HG02973 (cell line): ENCODE data around the gene HOXC12.

ENCODE experiments used
- ATAC-seq: cut with Tn5 transposase; IDR thresholded peaks from one replicate; pipeline ENCODE4 v1.9.1; 2021; ENCODE audit warnings: moderate library complexity; ENCODE audit not compliant: unreplicated experiment

Gene HOXC12

GRCh38 chr12:53940443-53941014, 14.2 kb upstream of the HOXC12 start:
- no peak for ATAC-seq

DNA sequence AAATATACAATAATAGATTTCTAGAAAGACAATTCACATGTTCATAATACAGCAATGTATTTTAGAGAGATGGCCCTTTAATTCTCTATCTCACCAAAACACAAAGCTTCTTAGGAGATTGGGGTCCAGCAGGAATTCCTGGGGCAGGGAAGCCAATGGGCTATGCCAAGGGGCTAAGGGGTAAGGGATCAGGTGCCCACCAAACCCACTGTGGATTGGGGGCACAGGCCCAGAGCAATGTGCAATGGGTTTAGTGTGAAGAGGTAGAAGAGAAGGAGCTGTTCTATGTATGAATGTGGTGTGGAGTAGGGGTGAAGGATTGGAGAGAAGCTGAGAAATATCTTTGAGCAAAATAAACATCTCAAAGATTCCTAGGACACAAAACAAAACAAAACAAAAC, 13.5 kb upstream of the HOXC12 start:
- ATAC-seq = no peak

DNA sequence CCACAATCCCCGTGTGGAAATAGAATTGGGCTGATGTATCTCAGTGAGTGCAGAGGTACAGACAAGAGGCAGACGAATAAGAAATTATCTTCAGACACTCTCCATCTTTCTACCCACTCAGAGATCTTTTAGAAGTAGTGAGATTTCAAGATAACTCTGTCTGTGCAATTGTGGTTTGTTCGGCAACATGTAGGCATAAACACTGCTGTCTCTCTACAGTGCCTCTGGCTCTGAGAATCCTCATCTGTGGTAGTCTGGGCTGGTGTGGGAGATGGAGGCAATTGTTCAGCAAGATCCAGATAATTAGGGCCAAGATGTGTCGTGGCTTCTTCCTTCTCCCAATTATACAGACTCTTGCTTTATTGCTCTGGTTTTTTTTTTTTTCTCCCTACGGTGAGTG, 13.0 kb upstream of the HOXC12 start:
- no peak for ATAC-seq

GRCh38 chr12:53942467-53942997, 12.2 kb upstream of the HOXC12 start:
- ATAC-seq = no peak

- ATAC-seq = no peak
These were observed 10.5 kb upstream of the HOXC12 start for GRCh38 chr12:53944209-53944608.

GRCh38 chr12:53944907-53945847, 9.5 kb upstream of the HOXC12 start:
- no peak for ATAC-seq

DNA sequence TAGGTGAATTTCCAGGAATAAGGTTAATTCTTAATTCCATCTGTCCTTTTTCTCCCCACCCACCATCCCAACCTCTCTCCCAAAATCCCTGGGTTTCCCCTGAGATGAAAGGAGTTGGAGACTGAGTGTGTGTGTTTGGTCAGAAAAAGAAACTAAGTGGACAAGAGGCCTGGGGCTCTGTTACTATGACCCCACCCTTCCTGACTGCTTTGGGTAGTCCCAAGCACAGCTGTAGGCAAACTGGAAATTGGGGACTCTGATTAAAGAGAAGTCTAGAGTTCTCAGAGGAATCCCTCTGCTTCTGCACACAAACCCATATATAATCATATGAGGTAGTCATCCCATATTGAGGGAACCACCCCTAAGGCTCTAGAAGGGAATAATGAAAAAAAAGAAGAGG, 7.0 kb upstream of the HOXC12 start:
- ATAC-seq = no peak

- ATAC-seq = no peak
These were observed 5.8 kb upstream of the HOXC12 start for GRCh38 chr12:53948650-53949593.

DNA sequence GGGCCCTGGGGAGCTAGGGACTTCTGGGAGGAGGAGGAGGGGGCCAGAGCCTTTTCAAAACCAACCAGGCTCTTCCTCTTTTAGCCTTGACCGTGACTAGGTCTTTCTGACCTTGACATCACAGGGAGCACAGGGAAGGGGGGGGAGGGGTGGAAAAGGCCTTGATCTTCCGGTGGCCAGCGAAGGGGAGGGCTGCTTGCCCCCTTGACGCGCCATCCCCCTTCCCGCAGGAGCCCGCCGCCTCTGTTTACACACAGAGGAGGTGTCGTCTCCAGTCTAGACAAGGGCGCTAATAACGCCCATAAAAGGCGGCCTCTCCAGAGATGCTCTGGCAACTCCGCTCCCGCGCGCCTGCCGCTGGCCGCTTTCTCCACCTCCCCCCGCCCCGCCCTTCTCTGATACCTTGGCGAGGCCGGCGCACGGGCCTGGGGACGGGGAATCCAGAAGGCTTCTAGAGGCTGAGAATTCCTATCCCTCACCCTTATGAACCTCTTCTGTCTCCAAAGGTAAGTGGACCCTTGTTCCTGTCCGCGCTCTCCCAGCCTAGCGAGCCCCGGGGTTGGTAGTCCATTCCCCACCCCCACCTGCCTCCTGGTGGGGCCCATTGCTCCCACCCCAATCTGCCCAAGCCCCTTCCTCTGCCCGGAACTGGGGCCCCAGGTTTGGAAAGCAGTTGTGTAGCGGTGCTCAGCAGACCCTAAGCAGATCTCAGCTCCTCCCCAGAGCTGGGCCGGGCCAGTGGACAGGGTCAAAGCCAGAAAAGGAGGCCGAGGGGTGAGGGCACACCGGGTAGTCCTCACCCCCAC, 4.9 kb upstream of the HOXC12 start:
- ATAC-seq = no peak

DNA sequence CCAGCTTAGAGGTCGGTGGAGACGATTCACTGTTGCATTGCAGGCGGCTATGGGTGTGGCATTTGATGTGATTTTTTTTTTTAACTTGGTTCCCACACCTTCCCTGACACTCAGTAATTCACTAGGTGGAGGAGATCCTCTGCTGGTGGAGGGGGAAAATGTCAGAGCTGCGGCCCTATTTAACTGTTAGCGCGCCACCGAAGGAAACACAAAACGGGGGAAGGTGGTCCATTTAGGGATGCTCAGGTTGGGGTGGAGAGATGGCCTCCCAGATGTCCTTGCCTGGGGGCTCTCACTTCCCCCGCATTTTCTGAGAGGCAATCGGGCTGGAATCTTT, 4.3 kb upstream of the HOXC12 start:
- ATAC-seq = no peak

DNA sequence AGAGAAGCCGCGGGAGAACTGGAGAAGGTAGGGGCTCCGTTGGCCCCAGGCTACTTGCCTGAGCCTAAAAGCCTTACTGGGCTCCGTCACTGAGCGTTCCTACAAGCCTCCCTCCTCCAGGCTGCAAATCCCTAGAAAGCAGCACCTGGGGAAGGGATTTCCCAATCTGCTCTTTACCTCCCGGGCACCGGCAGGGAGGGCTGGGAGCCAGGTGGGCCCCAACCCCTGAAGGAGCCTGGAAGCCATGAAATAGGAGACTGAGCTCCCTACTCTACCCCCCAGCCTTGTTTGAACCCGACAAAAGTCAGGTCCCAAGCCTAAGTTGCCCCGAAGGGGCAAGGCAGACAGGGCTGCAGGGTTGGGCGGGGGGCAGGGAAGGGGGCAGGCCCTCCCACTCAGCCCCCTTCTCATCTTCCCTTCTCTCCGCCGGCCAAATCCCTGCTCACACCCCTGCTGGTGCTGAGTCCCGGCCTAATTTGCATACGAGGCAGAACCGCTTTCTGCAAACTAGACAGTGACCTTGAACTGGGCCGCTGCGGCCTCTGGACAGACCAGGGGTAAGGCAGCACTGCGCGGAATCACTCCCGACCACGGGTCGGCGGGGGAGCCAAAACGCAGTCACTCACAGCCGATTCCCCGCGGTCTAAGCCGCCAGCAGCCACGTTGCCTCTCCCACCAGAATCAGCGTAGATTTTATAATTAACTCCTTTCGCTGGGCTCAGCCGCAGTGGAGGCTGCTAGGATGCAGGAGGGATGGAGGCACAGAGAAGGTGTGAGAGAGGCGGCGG, 3.7 kb upstream of the HOXC12 start:
- no peak for ATAC-seq

- ATAC-seq = no peak
These were observed 2.9 kb upstream of the HOXC12 start for GRCh38 chr12:53951577-53952334.

GRCh38 chr12:53952335-53952694, 2.4 kb upstream of the HOXC12 start:
- no peak for ATAC-seq

DNA sequence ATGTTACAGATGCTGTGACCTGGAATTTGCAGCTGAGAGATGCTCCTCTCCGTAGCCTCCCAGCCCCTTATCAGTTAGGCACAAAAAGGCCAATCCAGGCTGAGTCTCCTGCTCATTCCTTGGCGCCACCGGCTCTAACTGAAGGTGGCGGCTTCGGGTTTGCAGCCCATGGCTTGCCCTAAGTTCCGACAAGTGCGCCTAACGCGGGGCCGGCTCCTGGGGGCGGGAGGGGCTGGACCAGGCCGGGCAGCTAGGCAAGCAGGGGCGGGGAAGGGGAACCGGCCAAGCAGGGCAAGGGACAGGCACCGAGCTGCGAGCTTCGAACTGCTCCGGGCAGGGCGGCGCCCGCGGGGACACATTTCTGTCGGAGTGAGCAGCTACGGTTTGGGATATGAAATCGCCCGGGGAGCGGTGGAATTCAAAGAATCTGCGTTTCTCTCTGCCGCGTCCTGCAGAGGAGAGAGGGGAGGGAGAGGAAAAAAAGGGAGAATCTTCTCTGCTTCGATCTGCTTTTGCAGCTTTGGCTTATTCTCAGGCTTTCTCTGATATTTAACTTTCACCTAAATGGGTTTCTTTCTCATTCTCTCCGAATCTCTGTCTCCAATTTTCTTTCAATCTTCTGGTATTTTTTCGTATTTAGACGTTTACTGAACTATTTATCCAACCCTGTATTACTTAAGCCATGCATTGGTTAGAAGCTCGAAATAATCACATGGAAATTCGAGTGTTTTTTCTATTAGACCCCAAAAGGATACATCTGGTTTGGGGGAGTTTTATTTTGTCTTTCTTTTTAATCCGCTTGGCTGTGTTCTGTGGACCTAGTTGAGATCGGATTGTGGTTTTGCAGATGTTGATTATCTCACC, 1.6 kb upstream of the HOXC12 start:
- no peak for ATAC-seq

DNA sequence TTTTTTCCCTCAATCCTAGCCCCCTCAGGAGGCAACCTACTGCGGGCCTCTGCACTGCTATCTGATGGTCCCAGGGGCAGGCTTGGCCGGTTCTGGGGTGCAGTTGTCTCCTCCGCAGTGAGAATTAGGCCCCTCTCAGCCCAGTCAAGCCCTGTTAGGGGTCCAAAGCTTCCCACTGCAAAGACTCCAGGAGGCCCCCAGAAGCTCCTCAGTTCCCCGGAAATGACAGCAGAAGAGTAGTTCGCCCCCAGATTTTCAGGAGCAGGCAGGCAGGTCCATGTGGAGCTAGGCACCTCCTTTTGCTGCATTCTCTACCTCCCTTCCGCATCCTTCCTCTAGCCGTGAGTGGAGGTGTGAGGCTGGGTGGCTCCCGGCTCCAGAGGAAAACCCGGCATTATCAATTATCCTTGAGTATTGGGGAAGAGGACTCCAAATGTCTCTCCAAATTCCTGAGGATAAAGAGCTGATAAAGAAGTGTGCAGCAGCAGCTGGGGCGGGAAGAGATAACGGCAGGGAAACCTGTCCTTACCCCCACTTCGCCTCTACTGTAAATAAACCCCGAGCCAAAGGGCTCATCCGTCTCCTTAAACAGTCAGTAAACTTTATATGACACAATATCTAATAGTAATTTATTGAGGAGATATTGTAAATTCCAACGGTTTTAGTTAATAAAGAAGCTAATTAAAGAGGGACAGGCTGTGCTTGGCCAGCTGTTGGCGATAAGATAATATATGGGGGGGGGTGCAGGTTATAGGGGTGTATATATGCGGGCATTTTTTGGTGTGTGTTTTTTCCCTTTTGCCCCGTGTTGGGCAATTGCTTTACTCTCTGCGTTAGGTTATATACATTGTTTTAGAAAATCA, 641 bp upstream of the HOXC12 start:
- ATAC-seq = no peak

- ATAC-seq = no peak
These were observed 503 bp downstream of the HOXC12 start for GRCh38 chr12:53955036-53955775.
